HG02763 (cell line): ENCODE results near the gene TOP2A.
"Not testable (repeated sequence)": the region's sequence is repeated elsewhere in the genome, so short reads cannot be mapped to it uniquely, and the experiment has no call there.

Experiments
- ATAC-seq: cut with Tn5 transposase; IDR thresholded peaks from one replicate; pipeline ENCODE4 v1.9.1; 2021; ENCODE audit warnings: mild to moderate bottlenecking, moderate library complexity; ENCODE audit not compliant: unreplicated experiment

The TOP2A gene

GRCh38 chr17:40377832-40378231 lies 39.9 kb downstream of the TOP2A start:
- no peak for ATAC-seq

- ATAC-seq, result not testable (repeated sequence)
These were observed 41.2 kb downstream of the TOP2A start for GRCh38 chr17:40376541-40376940.

GRCh38 chr17:40375786-40376185 lies 41.9 kb downstream of the TOP2A start:
- ATAC-seq, result not testable (repeated sequence)

- no peak for ATAC-seq
These were observed 42.7 kb downstream of the TOP2A start for GRCh38 chr17:40374821-40375498.

GRCh38 chr17:40373999-40374398 lies 43.7 kb downstream of the TOP2A start:
- ATAC-seq, result no peak

DNA sequence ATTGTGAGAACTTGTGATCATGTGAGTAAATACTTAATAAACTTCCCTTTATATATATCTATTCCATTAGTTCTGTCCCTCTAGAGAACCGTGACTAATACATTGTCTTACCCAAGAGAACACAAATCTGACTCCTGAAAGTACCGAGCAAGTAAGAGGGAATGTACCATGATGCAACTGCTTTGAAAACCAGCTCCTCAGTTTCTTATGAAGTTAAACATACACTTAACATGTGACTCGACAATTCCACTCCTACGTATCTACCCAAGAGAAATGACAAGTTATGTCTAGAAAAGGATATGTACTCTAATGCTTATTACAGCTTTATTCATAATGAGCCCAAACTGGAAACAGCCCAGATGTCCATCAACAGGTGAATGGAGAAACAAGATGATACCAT lies 44.4 kb downstream of the TOP2A start:
- no peak for ATAC-seq

- ATAC-seq, result not testable (repeated sequence)
These were observed 45.1 kb downstream of the TOP2A start for GRCh38 chr17:40372644-40373043.

GRCh38 chr17:40372031-40372430 lies 45.7 kb downstream of the TOP2A start:
- no peak for ATAC-seq

- no peak for ATAC-seq
These were observed 46.3 kb downstream of the TOP2A start for GRCh38 chr17:40371261-40371929.

- ATAC-seq, result no peak
These were observed 47.8 kb downstream of the TOP2A start for GRCh38 chr17:40369923-40370322.

DNA sequence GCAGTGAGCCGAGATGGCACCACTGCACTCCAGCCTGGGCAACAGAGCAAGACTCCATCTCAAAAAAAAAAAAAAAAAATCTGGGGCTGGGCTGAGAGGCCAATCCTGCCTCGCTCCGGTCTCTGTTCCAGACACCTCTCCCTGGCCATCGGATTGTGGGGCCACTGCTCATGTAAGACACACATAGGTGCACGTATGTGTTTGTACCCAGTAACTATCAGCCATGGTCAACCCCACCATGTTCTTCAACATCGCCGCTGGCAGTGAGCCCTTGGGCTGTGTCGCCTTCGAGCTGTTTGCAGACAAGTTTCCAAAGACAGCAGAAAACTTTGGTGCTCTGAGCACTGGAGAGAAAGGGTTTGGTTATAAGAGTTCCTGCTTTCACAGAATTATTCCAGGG lies 50.0 kb downstream of the TOP2A start:
- ATAC-seq, result not testable (repeated sequence)

DNA sequence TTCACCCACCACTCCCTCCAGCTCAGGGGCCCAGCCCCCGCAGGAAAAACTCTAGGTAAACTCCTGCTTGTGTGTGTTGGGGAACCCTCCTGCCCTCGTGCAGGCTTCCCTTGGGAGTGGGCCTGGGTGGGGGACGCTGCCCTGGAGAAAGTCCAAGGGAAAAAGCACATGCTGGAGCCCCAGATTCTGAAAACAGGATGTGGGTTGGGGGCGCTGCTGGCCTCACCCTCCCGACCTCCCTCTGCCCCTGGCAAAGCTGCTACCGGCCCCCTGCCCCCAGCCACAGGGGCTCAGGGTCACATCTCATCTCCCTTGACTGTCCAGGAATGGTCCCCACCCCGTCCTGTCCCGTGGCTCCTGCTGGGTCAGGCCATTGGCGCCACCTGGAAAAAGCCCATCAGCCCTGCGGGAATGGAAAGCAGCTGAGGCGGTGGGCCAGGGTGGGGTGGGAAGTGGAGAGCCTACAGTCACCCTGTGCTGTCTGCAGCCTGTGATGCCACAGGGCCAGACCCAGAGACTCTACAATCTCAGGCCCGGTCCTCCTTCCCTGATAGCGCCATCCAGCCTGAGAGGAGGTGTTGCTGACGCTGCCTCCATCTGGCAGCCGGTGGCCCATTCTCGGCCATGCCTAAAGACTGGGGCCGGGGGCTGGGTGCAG lies 50.7 kb downstream of the TOP2A start:
- ATAC-seq, result no peak

GRCh38 chr17:40366076-40366860 lies 51.4 kb downstream of the TOP2A start:
- ATAC-seq, result no peak

DNA sequence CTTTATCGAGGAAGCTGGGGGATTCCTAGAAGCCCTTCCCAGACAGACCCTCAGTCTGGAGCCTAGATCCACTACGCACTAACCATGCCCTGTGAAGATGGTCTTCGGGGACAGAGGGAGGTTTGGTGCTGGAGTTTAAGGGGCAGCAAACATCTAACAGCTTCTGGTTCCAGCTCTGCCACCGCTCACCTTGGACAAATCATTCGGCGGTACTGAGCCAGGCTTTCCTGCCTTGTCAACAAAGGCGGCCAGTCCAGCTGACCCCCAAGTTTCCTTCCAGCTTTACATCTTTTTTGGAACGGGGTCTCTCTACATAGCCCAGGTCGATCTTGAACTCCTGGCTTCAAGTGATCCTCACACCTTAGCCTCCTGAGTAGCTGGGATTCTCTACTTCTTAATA lies 52.8 kb downstream of the TOP2A start:
- ATAC-seq, result no peak

- no peak for ATAC-seq
These were observed 53.4 kb downstream of the TOP2A start, which contains the start of gene GJD3 for GRCh38 chr17:40364121-40364861. Gene GJD3 (minus strand): TSS chr17:40364737. CDS start chr17:40363815, 922 bp downstream.

DNA sequence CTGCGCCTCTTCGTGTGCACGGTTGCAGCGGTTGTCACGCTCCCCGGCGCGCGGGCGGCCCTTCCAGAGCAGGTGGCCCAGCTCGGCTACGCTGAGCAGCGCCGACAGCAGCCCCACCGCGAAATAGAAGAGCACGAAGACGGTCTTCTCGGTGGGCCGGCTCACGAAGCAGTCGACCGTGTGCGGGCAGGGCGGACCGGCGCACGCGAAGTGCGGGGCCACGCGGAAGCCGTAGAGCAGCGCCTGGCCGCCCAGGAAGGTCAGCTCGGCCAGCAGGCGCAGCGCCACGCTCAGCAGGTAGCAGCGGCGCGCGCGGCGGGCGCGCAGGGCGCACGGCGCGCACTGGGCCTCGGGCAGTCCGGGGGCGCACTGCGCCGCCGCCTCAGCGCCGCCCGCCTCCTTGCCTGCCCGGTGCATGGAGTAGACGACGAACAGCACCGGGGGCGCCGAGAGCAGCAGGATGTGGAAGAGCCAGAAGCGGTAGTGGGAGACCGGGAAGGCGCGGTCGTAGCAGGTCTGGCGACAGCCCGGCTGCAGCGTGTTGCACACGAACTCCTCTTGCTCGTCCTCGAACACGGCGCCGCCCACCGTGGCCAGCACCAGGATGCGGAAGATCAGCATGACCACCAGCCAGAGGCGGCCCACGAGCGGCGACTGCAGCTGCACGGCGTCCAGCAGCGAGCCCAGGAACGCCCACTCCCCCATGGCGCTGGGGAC lies 54.4 kb downstream of the TOP2A start:
- peak; percentile 9 for ATAC-seq

DNA sequence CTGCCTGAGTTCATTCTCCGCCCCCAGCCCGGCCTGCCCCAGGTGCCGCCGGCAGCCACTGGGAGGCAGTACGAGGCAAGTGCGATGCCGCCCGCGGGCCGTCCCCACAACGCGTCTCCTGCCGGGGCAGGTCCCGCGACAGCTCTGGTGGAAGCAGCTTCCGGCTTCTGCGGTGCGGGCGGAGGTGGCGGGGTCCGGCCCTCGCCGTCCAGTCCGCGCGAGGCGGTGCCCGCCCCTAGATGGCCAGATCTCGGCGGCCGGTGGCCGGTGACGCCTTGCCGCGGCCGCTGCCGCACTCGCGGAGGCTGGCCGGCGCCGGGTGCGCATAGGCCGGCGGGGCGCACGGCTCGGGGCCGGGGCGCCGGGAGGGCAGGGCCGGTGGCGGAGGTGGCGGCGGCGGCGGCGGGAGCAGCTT lies 55.0 kb downstream of the TOP2A start:
- ATAC-seq, result peak; percentile 61

- no peak for ATAC-seq
These were observed 55.6 kb downstream of the TOP2A start for GRCh38 chr17:40361925-40362695.
